Activated CD8-positive, alpha-beta memory T cell treated with anti-CD3 and anti-CD28 coated beads for 4 hours (primary cell): Measurements from ENCODE around the gene MRC2.

ENCODE experiments used
- DNase-seq, 2 donors: peaks; one replicate each; pipeline ENCODE4 v3.0.0-alpha.2; 2020; ENCODE audit warnings: low read depth in 2 of 2

Gene MRC2

DNA sequence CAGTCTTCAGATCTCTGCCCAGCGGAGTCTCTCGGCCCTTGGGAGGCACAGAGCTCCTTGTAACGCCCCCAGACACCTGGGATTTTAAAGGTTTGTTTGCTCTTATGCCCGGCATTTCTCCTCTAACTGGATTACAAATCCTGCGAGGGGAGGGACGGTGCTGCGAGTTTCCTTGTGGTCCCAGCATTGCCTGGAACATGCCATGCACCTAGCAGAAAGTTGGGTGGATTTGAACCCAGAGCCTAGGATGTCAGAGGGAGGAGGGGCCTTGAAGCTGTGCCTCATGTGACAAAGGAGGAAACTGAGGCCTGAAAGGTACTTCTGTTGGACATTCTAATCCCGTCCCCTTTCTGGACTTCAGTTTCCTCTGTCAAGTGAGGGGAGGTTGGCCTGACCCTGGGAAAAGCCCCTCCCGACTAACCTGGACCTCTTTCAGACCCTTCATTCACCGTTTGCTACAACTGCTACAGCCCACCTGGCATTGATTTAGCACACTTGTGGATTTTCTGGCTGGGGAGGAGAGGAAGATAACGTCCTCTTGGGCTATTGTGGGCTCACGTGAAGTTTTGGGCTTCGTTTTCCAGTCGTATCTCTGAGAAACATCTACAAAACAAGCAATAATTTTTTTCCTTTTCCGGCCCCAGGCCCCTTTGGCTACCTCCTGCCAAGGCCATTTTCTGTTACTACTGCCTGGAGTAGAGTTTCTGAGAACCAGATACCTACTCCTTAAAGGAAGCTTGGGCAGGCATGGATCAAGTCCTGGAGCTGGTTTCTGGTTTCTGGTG, 30.9 kb downstream of the MRC2 start:
- DNase-seq = no peak

DNA sequence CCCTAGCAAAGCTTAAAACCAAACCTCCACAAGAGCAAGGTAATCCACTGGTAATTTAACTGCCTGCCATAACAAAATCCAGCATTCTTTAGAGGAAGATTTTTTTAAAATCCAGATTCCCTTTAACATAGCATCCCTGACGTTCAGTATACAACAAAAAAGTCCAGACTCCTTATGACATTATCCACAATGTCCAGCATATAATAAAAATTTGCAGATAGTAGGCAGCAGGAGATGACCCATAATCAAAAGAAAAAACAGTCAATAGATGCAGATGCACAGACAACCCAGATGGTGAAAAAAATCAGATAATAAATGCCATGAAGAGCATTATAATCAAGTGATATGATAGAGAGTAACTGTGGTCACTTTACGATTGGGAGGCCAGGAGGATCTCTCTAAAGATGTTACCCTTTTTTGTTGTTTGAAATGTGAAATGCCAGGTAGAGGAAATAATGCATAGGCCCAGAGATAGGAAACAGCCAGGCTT, 33.2 kb downstream of the MRC2 start:
- DNase-seq = no peak

DNA sequence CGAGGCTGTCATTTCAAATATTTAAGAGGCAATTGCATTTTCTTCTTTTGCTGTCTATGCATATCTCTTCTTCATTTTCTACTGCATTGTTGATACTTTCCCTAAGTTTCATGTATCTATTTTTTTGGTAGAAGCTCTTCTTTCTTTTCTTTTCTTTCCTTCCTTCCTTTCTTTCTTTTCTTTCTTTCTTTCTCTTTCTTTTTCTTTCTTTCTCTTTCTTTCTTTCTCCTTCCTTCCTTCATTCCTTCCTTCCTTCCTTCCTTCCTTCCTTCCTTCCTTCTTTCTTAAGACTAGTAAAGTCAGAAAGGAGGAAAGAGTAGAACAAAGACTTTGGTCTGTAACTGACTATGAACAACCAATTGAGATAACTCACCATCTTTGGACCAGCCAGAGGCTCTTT, 33.9 kb downstream of the MRC2 start:
- no peak for DNase-seq

DNA sequence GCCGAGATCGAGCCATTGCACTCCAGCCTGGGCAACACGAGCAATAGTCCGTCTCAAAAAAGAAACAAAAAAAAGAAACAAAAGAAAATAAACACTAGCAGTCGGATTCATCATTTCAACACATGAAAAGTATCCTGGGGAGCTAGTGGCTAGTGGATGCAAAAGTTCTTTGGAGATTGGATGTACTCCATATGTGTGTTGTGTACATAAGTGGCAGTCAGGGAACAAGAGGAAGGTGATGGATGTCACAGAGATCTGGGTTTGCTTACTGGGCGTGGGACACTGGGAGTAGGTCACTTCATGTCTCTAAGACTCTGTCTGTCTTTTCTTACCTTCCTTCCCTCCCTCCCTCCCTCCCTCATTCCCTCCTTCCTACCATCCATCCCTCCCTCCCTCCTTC, 35.4 kb downstream of the MRC2 start:
- DNase-seq = no peak

DNA sequence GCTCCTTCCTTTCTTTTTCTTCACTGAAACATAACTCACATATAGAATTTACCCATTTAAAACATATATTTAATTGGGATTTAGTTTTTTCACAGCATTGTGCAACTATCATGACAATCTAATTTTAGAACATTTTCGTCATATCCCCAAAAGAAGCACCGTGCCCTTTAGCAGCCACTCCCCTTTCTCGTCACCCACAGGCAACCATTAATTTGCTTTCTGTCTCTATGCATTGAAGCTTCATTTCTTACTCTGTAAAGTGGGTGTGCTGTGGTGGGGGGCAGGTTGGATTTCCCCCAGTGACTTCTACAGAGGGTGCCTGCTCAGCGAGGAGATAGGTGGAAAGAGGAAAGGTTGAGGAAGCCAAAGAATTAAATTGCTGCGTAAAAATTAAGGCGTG, 35.8 kb downstream of the MRC2 start:
- no peak for DNase-seq

DNA sequence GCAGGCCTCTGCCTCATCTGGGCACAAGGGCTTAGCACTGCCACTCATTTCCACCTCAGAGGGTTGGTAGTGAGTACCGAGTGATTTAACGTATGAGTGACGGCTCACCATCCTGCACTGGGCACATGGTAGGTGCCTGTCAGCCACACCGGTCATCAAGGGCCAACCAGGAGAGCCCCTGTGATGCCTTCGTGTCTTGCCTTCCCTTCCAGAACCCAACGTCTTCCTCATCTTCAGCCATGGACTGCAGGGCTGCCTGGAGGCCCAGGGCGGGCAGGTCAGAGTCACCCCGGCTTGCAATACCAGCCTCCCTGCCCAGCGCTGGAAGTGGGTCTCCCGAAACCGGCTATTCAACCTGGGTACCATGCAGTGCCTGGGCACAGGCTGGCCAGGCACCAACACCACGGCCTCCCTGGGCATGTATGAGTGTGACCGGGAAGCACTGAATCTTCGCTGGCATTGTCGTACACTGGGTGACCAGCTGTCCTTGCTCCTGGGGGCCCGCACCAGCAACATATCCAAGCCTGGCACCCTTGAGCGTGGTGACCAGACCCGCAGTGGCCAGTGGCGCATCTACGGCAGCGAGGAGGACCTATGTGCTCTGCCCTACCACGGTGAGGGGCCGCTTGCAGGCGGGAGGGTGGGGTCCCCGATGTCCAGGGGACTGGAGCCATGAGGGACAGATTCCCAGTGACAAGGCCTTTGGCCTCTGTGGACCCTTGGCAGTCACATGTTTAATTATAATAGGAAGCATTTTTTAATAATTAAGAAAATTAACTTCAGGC, 37.1 kb downstream of the MRC2 start:
- no peak for DNase-seq

DNA sequence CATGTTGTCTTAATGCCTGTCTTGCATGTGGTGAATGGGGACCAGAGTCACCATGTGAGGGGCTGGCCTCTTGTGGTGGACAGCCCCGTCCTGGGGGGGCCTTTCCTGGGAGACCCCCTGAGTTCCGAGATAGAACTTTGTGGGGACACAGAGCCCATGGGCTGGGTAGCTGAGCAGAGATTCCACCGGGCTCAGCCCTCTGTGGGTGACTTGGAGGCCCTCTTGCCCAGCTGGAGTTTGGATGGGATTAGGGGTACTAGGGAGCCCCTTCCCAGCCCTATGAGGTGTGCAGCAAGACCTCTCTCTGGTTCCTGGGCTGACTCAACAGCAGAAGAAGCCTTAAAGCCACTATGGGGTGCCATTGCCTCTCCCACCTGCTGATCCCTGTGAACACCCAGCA, 38.1 kb downstream of the MRC2 start:
- no peak for DNase-seq

DNA sequence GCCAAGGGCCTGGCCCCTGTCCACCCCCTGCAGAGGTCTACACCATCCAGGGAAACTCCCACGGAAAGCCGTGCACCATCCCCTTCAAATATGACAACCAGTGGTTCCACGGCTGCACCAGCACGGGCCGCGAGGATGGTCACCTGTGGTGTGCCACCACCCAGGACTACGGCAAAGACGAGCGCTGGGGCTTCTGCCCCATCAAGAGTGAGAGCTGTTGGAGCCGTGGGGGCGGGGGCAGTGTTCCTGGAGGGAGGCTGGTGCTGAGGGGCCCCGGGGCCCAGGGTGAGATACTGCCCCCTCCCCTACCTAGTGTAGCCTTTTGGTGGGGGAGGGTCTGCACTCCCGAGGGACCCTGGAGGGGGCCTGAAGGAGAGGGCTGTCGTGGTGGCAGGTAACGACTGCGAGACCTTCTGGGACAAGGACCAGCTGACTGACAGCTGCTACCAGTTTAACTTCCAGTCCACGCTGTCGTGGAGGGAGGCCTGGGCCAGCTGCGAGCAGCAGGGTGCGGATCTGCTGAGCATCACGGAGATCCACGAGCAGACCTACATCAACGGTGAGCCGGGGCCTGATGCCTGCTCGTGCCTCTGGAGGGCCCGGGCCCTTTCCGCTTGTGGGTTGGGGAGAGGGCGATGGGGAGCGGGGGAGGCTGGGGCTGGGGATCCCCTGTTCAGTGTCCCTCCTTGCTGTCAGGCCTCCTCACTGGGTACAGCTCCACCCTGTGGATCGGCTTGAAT, 38.8 kb downstream of the MRC2 start:
- no peak for DNase-seq

DNA sequence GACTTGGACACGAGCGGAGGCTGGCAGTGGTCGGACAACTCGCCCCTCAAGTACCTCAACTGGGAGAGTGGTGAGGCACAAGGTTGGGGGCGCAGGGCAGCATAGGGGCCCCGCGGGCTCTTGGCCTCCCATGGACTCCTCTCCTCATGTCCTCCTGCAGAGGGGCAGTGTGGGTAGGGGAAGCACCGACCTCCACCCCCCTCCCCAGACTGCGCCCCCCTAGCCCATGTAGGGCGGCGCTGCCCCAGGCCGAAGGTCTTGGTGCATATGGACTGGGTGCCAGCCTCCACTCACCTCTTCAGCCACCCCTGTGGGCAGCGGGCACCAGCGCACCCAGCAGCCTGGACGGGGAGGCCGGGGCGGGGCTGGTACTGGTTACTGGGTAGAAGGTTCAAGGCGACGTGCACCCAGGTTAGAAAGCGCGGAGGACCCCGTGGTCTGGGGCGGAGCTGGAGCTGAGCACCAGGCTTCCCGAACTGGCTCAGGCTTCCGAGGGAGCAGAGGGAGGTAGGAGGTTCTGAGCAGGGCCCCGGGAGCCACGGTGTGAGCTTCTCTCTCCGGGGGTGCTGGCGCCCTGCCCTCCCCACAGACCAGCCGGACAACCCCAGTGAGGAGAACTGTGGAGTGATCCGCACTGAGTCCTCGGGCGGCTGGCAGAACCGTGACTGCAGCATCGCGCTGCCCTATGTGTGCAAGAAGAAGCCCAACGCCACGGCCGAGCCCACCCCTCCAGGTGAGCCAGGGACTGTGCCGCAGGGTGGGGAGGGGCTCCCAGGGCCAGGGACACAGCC, 39.5 kb downstream of the MRC2 start:
- no peak for DNase-seq

DNA sequence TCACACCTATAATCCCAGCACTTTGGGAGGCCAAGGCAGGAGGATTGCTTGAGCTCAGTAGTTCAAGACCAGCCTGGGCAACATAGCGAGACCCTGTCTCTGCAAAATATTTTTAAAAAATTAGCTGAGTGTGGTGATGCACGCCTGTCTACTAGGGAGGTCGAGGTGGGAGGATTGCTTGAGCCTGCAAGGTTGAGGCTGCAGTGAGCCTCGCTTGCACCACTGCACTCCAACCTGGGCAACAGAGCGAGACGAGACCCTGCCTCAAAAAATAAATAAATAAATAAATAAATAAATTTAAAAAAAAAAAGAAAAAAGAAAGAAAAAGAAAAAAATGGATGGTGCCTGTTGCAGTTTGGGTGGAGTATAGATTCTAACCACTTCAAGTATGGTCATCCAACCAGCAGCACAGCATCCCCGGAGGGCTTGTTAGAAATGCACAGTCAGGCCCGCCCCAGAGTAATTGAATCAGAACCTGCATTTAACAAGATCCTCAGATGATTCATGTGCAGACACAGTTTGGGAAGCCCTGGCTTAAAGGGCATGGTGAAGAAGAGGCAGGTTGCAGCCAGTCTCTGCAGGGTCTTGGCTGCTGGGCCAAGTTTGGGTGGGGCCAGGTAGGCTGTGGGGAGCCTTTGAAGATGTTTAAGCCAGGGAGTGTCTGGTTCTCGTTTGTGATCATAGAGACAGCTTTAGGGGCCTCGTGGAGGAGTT, 40.8 kb downstream of the MRC2 start:
- DNase-seq = no peak

DNA sequence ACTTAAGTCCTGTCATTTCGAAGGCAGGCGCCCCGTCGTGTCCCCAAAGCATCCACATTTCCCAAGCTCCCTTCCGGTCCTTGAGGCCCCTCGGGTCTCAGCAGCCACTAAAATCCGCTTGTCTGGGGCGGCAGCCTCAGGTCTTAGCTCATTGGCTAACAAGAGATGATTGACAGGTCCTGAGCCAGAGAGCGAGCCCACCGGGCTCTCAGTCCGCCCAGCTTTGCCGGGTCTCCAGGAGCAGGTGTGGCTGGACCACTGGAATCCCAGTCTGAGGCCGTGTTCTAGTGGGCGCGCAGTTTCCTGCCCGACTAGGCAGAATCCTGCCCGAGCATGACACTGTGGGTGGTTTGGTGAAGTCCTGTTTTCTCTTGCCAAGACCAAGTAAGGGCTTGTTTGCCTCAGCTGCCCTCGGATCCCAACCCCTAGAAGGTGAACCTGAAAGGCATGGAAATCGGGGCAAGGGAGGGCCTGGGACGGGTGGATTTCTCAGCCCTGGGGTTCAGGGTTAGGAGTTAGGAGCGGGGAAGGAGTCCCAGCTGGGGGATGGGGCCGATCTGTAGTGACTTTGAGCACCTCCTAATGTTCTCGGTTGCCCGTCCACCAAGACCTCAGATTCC, 42.8 kb downstream of the MRC2 start:
- DNase-seq = no peak

DNA sequence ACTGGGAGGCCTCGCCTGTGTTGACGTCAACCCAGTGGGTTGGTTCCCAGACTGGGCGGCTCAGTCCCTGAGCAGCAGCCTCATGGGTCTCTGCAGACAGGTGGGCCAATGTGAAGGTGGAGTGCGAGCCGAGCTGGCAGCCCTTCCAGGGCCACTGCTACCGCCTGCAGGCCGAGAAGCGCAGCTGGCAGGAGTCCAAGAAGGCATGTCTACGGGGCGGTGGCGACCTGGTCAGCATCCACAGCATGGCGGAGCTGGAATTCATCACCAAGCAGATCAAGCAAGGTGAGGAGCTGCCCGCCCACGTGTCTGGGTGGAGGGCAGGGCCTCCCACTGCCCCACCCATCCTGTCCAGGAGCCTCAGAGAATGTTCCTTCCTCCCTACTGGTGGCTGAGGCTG, 44.1 kb downstream of the MRC2 start:
- DNase-seq = no peak

DNA sequence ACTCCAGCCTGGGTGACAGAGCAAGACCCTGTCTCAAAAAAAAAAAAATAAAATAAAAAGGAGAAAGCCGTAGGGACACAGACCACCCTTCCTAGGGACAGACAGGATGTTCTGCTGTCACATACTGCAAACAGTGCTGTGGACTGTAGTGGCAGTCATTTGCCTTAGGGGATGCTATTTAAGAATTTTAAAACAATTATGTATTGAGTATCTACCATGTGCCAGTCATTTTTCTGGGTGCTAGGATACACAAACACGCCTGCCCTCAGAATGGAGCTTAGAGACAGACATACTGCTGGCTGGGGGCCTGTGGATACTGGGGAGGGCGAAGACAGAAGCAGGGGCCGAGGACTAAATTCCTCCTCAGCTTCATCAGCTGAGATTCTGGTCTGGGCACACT, 45.5 kb downstream of the MRC2 start:
- DNase-seq = no peak

DNA sequence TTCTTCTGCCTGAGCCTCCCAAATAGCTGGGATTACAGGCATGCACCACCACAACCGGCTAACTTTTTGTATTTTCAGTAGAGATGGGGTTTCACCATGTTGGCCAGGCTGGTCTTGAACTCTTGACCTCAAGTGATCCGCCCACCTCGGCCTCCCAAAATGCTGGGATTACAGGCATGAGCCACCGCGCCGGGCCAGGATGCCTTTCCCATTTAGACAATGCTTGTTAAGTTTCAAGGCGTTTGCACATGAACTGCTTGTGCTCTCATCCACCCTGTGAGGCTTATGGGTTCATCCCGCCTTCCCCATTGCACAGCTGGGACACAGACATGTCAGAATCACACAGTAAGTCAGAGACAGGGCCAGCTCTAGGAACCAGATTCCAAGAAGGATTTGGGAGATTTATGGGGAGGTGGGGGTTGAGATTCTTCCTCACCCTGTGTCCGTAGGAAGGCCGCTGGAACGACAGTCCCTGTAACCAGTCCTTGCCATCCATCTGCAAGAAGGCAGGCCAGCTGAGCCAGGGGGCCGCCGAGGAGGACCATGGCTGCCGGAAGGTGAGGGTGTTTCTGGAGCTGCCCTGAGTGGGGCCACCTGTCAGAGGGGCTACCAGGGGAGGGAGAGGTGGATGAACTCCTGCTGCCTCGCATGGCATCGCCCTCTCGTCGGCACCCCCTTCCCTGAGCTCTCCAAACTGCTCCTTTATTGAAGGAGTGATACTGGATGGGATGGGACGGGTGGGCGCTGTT, 46.3 kb downstream of the MRC2 start:
- DNase-seq = no peak

DNA sequence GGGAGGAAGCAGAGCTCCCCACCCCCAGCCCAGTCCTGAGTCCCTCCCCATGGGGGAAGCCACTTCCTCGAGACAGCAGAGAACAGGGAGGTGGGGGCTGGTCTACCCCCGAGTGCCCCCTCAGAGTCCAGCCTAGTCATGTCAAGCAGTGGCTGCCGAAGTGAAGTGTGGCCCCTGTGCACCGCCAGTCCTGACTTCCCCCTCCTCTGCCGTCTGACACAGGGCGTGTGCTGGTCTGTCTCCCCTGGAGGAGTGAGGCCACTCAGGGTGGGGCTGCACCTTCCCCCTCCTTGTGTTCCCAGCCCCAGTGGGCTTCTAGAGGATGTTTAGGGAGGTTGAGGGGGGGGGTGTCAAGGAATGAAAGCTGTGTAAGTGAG, 46.9 kb downstream of the MRC2 start:
- no peak for DNase-seq

DNA sequence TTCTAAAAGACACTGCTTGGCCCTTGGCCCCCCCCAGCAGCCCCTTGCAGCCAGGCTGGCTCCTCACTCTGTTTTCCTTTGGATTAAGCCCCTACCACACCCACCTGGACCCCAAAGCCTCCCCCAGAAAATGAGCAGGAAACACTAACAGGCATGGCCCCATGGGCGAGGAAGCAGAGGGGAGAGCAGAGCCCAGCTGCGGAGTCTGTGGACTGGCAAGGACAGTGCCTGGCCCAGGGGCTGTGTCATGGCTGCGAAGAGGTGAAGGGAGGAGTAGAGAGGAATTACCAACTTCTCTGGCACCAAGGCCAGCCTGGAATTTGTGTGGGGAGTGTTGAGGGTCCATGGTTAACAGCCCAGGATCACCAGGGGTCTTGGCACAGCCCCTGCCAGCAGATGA, 47.4 kb downstream of the MRC2 start:
- no peak for DNase-seq

DNA sequence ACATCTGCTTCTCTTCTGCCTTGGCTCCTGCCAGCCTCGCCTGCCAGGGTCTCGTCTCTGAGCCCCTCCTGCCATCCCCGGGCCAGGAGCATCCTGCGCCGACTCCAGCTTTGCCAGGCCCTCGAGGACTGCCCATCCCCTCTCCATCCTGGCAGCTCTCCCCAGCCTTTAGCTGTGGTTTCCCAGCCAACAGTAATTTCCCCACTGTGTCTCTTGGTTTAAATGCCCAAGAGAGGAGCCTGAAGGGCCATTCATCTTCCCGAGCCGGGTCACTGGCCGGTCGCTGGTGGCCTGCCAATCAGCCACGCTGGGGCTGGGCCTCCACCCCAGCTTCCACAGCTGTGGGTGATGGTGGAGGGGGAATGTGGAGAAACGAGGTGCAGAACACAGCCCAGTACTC, 47.8 kb downstream of the MRC2 start:
- DNase-seq = no peak

DNA sequence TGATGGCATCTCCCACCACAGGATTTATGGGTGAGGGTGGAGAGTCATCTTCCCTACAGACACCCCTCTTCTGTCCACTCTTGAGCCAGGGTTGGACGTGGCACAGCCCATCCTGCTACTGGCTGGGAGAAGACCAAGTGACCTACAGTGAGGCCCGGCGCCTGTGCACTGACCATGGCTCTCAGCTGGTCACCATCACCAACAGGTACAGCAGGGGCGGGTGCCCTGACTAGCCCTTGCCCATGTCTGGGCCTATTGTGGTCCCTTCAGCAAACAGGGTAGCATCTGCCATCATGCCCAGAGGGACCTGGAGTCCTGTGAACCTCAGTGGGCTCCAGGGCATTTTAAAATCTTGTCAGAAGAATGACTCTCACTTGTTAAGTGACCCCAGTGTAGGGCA, 48.2 kb downstream of the MRC2 start:
- no peak for DNase-seq

DNA sequence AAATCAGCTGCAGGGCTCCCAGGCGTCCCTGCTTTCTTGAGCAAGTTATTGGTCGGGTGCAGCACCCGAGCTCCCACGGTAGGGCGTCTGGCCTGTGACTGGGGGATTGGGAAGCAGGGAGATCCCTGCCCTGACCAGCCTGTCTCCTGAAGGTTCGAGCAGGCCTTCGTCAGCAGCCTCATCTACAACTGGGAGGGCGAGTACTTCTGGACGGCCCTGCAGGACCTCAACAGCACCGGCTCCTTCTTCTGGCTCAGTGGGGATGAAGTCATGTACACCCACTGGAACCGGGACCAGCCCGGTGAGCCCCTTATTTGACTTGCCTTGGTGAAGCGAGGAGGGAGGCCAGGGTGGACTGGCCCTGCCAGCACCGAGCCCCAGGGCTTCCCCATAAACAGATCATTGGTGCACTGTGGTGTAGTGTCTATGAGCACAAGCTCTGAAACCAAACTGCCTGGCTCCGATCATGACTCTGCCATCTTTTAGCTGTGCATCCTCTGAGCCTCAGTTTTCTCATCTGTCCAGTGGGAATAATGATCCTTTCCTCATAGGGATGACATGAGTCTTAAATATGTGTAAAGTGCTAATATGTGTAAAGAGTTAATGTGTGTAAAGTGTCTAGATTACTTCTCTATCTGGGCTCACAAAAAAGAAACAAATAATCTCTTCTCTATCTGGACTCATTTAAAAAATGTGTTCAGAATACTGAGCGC, 48.9 kb downstream of the MRC2 start:
- no peak for DNase-seq
